PC-9 (cell line): ENCODE measurements around the gene RIPOR3. TPM values are rescaled to one million over a fixed set of nuclear protein-coding genes. Genes with fewer than 3 reads are reported as not detected.
A peak's percentile ranks its signal among the peaks of the same experiment; 100 is the strongest.

Source experiments
- BruUV-seq: library from RNA; stranded (reverse); fragments of 400-500 nt; replicated peaks from 2 replicates; lab custom pipeline; 2021; lab: Mats Ljungman, UMichigan
- CTCF ChIA-PET: fragments of 300-600 bp; sonication (Branson Sonifier 250); formaldehyde crosslinking; loops from one replicate; lab custom pipeline; 2022; ENCODE audit warnings: antibody characterized with exemption; lab: Charles Lee
- POLR2A ChIA-PET: fragments of 300-600 bp; sonication (Branson Sonifier 250); formaldehyde crosslinking; loops from one replicate; lab custom pipeline; 2022; ENCODE audit warnings: antibody characterized with exemption; ENCODE audit not compliant: unreplicated experiment; lab: Charles Lee
- DNase-seq, 2 experiments: peaks; one replicate each; pipeline versions ENCODE4 v3.0.0 to v3.0.0-alpha.2; 2015 to 2022; ENCODE audit warnings: mixed read lengths in 1 of 2
- H2AFZ ChIP-seq: fragments of 200-600 bp; sonication (generic); 2 replicates; pipeline ENCODE4 v1.8.1; 2017; ENCODE audit warnings: antibody characterized with exemption
- H3F3A ChIP-seq: fragments of 200-600 bp; sonication (generic); 2 replicates; pipeline ENCODE4 v1.8.1; 2017; ENCODE audit warnings: antibody characterized with exemption, mild to moderate bottlenecking, low read depth; ENCODE audit not compliant: insufficient read depth
- H3K27ac ChIP-seq: fragments of 200-600 bp; sonication (generic); 2 replicates; pipeline ENCODE4 v1.6.1; 2016; ENCODE audit warnings: mixed run types
- H3K27me3 ChIP-seq: fragments of 200-600 bp; sonication (generic); 2 replicates; pipeline ENCODE4 v1.6.1; 2016; ENCODE audit warnings: low read depth, mixed run types; ENCODE audit not compliant: insufficient read depth
- H3K36me3 ChIP-seq: fragments of 200-600 bp; sonication (generic); 2 replicates; pipeline ENCODE4 v1.6.1; 2016; ENCODE audit warnings: low read depth, mixed run types
- H3K4me1 ChIP-seq: fragments of 200-600 bp; sonication (generic); replicated peaks from 2 replicates; pipeline ENCODE4 v1.6.1; 2016; ENCODE audit warnings: mixed run types; ENCODE audit not compliant: insufficient read depth
- H3K4me2 ChIP-seq: fragments of 200-600 bp; sonication (generic); 2 replicates; pipeline ENCODE4 v1.6.1; 2017; ENCODE audit warnings: mixed run types
- H3K4me3 ChIP-seq: fragments of 200-600 bp; sonication (generic); 2 replicates; pipeline ENCODE4 v1.6.1; 2016; ENCODE audit warnings: mixed run types
- H3K79me2 ChIP-seq: fragments of 200-600 bp; sonication (generic); 2 replicates; pipeline ENCODE4 v1.6.1; 2017; ENCODE audit warnings: low read depth, mixed run types
- H3K9me2 ChIP-seq: fragments of 200-600 bp; sonication (generic); 2 replicates; pipeline ENCODE4 v1.8.1; 2017; ENCODE audit warnings: mild to moderate bottlenecking; ENCODE audit not compliant: insufficient read depth
- H3K9me3 ChIP-seq: fragments of 200-600 bp; sonication (generic); 2 replicates; pipeline ENCODE4 v1.8.1; 2016; ENCODE audit warnings: low read depth; ENCODE audit not compliant: insufficient read depth
- H4K20me1 ChIP-seq: fragments of 200-600 bp; sonication (generic); 2 replicates; pipeline ENCODE4 v1.8.1; 2017; ENCODE audit not compliant: insufficient read depth
- EZH2 ChIP-seq: fragments of 200-600 bp; sonication (generic); IDR thresholded peaks from 2 replicates; pipeline ENCODE4 v1.8.0; 2017; ENCODE audit warnings: antibody characterized with exemption, low read depth
- intact Hi-C: fragments of 100-400 bp; cut with micrococcal nuclease; formaldehyde crosslinking; loops from one replicate; pipeline ENCODE4 v1.10.0; 2022; ENCODE audit not compliant: unreplicated experiment
- total RNA-seq: library from RNA; stranded (reverse); gene quantifications from 2 replicates; pipeline ENCODE4 v1.2.3, GENCODE V29; 2021
- TF ChIP-seq, protein P1 (sequence below): fragments of 200-600 bp; sonication (generic); conservative IDR thresholded peaks from 2 replicates; pipeline ENCODE4 v1.6.1; 2017; ENCODE audit warnings: mixed run types, antibody characterized with exemption, mild to moderate bottlenecking, moderate library complexity

Gene RIPOR3
- total RNA-seq, 1 experiment from 2014 or later = 6.3 TPM

DNA sequence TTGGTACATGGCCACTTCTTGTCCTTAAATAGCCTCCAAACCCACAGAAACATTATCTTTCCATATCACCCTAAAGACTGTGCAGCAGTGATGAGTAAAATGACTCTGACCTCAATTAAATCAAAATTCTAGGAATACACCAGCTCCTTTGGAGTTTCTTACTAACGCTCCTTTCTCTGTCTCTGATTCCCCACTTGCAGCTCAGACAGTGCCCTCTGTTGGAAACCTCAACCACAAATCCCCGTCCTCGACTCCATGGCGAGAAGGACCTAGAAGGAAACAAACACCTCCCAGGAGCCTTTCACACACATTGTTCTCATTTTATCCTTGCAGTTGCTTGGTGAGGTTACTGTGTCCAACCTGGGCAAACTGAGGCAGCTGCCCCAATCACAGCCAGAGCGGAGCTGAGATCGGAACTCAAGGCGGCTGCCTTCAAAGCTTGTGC, 22.3 kb upstream of the RIPOR3 start:
- Histone ChIP-seq H3K4me3 (no peak overlapping the region), H3K27me3 (no peaks in the 10 kb centered on the region), H3K36me3 (no peaks in the 10 kb centered on the region), H3K27ac (no peak overlapping the region), H3K79me2 (no peaks in the 10 kb centered on the region), H2AFZ (no peak overlapping the region), H4K20me1 (no peaks in the 10 kb centered on the region), H3K9me2 (no peaks in the 10 kb centered on the region), H3K4me1 (peaks cover 93% of the 10 kb centered on the region), H3K4me2 (0 out of 2 replicates have a peak overlapping the region, but pooled peaks have one; percentile 6), H3K9me3 (no peaks in the 10 kb centered on the region), H3F3A (peaks cover 62% of the 10 kb centered on the region)
- intact Hi-C loops = loop anchor here (10.0 kb wide), 1 partner anchor 51 kb away; no protein-coding TSS in a partner anchor
- POLR2A ChIA-PET = interaction anchor here (0.6 kb wide), 2 partner anchors 15 to 68 kb away, joined by 3 to 5 read pairs; no protein-coding TSS in a partner anchor
- no peak for DNase-seq
- no TSS peak for BruUV-seq
- TF ChIP-seq EZH2 = no peak
- TF ChIP-seq, protein P1, sequence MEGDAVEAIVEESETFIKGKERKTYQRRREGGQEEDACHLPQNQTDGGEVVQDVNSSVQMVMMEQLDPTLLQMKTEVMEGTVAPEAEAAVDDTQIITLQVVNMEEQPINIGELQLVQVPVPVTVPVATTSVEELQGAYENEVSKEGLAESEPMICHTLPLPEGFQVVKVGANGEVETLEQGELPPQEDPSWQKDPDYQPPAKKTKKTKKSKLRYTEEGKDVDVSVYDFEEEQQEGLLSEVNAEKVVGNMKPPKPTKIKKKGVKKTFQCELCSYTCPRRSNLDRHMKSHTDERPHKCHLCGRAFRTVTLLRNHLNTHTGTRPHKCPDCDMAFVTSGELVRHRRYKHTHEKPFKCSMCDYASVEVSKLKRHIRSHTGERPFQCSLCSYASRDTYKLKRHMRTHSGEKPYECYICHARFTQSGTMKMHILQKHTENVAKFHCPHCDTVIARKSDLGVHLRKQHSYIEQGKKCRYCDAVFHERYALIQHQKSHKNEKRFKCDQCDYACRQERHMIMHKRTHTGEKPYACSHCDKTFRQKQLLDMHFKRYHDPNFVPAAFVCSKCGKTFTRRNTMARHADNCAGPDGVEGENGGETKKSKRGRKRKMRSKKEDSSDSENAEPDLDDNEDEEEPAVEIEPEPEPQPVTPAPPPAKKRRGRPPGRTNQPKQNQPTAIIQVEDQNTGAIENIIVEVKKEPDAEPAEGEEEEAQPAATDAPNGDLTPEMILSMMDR = no peak
- CTCF ChIA-PET = interaction anchor here (0.6 to 1.5 kb wide), 8 partner anchors 15 to 88 kb away, joined by 3 to 7 read pairs (median 4); no protein-coding TSS in a partner anchor

DNA sequence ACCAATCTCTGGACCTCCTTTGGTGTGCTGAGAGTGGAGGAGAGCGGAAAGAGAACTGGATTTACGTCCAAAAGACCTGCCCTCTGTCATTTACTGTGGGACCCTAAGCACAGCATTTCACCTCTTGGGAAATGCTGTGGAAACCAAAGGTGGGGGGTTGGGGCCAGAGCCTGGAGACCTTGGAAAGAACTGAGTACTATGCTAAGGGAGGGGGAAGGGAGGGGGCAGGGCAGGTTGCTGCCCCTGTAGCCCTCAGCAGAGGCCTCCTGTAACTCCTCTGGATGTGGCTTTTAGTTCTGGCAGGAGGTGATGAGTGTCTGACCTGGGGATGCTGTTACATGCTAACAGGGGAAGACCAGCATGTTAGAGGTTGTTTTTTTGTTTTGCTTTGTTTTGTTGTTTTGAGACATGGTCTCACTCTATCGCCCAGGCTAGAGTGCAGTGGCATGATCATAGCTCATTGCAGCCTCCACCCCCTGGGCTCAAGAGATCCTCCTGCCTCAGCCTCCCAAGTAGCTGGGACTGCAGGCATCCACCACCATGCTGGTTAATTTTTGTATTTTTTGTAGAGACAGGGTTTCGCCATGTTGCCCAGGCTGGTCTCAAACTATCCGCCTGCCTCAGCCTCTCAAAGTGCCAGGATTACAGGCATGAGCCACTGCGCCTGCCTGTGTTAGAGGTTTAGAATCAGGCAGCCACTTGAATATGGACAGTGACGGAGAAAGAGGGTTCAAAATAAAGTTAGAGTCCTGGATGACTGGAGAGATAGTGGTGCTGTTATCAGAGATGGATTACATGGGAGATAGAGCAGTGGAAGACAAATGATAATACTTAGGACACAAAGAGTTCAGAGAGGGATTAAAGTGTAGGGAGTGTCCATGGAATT, 21.7 kb upstream of the RIPOR3 start:
- Histone ChIP-seq H3K4me2 (peak overlapping the region; percentile 86; the same call in 1 of the 2 replicates), H3K9me3 (no peaks in the 10 kb centered on the region), H3K36me3 (no peaks in the 10 kb centered on the region), H3K27ac (peak overlapping the region; percentile 92; the same call in 1 of the 2 replicates), H3K27me3 (no peaks in the 10 kb centered on the region), H3K9me2 (no peaks in the 10 kb centered on the region), H2AFZ (no peak overlapping the region), H3K4me1 (peaks cover 93% of the 10 kb centered on the region), H3K79me2 (no peaks in the 10 kb centered on the region), H3F3A (peaks cover 62% of the 10 kb centered on the region), H3K4me3 (no peak overlapping the region), H4K20me1 (no peaks in the 10 kb centered on the region)
- BruUV-seq = no TSS peak
- TF ChIP-seq, protein P1 = no peak
- TF ChIP-seq EZH2 = no peak
- DNase-seq = no peak
- intact Hi-C loops = loop anchor here (10.0 kb wide), 1 partner anchor 52 kb away; no protein-coding TSS in a partner anchor
- POLR2A ChIA-PET = interaction anchor here (0.6 kb wide), 1 partner anchor 68 kb away, joined by 5 read pairs; no protein-coding TSS in a partner anchor
- CTCF ChIA-PET = interaction anchor here (0.6 to 1.5 kb wide), 8 partner anchors 15 to 87 kb away, joined by 3 to 7 read pairs (median 4); no protein-coding TSS in a partner anchor

DNA sequence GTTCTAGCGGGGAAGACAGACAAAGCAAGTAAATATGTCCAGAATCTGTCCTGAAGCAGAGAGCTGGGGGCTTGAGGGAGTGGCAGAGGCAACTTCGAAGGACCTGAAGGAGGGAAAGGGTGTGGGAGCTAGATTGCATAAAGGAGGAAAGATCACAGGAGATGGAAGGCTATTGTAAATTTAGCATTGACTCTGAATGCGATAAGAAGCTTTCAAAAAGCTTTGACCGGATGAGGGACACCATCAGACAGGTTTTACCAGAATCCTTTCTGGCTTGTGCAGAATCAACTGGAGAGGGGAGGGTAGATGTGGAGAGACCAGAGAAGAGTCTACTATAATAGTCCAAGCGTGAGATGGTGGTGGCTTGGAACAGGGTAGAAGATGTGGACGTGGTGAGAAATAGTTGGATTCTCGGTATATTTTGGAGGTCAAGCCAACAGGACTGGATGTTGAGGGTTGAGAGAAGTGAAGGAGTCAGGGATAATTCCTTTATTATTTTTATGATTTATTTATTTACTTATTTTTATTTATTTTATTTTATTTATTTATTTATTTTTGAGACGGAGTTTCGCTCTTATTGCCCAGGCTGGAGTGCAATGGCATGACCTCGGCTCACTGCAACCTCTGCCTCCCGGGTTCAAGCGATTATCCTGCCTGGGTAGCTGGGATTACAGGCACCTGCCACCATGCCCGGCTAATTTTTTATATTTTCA, 19.9 kb upstream of the RIPOR3 start:
- CTCF ChIA-PET = interaction anchor here (0.7 to 1.7 kb wide), 3 partner anchors 18 to 1014 kb away, joined by 3 to 6 read pairs (median 3); no protein-coding TSS in a partner anchor
- Histone ChIP-seq H3K4me1 (peaks cover 79% of the 10 kb centered on the region), H3K36me3 (no peaks in the 10 kb centered on the region), H3K9me2 (no peaks in the 10 kb centered on the region), H3K79me2 (no peaks in the 10 kb centered on the region), H3K9me3 (no peaks in the 10 kb centered on the region), H4K20me1 (no peaks in the 10 kb centered on the region), H3F3A (peaks cover 57% of the 10 kb centered on the region), H3K27me3 (no peaks in the 10 kb centered on the region), H3K27ac (peak overlapping the region; percentile 92), H3K4me3 (peak overlapping the region; percentile 40), H2AFZ (0 out of 2 replicates have a peak overlapping the region, but pooled peaks have one; percentile 1), H3K4me2 (peak overlapping the region; percentile 86)
- no TSS peak for BruUV-seq
- TF ChIP-seq, protein P1 = no peak
- no peak for TF ChIP-seq EZH2
- DNase-seq = peak; percentile 60 to 97
- intact Hi-C loops = loop anchor here (1.0 to 10.0 kb wide), 4 partner anchors 14 to 54 kb away; no protein-coding TSS in a partner anchor
- POLR2A ChIA-PET = interaction anchor here (0.5 to 1.3 kb wide), 6 partner anchors 18 to 53 kb away, joined by 3 to 12 read pairs (median 5); partner anchors contain the start of gene PARD6B
